Peyer's patch (tissue), 4 donors: ENCODE results near the gene MNAT1.
"Not testable (repeated sequence)": the region's sequence is repeated elsewhere in the genome, so short reads cannot be mapped to it uniquely, and the experiment has no call there.

ENCODE experiments used
- POLR2A ChIP-seq, 2 donors: fragments of 450-650 bp; IDR thresholded peaks; one replicate each; pipeline ENCODE4 v1.5.1; 2017; ENCODE audit warnings: antibody characterized with exemption in 2 of 2, mild to moderate bottlenecking in 2 of 2, moderate library complexity in 2 of 2
- TF ChIP-seq, protein P1 (sequence below), 6 experiments: fragments of 450-650 bp in 4 of 6; fragments of 200-600 bp in 2 of 6; sonication (generic) in 1 of 6; IDR thresholded peaks; one replicate each; pipeline ENCODE4 v1.5.1; 2017 to 2019; ENCODE audit warnings: antibody characterized with exemption in 6 of 6, mild to moderate bottlenecking in 3 of 6, moderate library complexity in 1 of 6

DNA sequence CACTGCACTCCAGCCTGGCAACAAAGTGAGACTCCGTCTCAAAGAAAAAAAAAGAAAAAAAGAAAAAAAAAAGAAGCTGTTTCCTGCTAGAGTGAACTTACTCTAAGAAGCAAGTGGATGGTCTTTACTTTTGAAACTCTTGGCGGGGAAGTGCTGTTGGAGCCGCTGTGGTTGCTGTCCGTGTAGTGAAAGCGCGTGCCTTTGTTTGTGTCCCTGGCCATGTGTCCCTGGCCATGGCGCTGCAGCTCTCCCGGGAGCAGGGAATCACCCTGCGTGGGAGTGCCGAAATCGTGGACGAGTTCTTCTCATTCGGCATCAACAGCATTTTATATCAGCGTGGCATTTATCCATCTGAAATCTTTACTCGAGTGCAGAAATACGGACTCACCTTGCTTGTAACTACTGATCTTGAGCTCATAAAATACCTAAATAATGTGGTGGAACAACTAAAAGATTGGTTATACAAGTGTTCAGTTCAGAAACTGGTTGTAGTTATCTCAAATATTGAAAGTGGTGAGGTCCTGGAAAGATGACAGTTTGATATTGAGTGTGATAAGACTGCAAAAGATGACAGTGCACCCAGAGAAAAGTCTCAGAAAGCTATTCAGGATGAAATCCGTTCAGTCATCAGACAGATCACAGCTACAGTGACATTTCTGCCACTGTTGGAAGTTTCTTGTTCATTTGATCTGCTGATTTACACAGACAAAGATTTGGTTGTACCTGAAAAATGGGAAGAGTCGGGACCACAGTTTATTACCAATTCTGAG, 45.4 kb downstream of the MNAT1 start:
- not testable (repeated sequence) for TF ChIP-seq POLR2A (IDR thresholded peaks at IDR 0.05)
- TF ChIP-seq, protein P1, sequence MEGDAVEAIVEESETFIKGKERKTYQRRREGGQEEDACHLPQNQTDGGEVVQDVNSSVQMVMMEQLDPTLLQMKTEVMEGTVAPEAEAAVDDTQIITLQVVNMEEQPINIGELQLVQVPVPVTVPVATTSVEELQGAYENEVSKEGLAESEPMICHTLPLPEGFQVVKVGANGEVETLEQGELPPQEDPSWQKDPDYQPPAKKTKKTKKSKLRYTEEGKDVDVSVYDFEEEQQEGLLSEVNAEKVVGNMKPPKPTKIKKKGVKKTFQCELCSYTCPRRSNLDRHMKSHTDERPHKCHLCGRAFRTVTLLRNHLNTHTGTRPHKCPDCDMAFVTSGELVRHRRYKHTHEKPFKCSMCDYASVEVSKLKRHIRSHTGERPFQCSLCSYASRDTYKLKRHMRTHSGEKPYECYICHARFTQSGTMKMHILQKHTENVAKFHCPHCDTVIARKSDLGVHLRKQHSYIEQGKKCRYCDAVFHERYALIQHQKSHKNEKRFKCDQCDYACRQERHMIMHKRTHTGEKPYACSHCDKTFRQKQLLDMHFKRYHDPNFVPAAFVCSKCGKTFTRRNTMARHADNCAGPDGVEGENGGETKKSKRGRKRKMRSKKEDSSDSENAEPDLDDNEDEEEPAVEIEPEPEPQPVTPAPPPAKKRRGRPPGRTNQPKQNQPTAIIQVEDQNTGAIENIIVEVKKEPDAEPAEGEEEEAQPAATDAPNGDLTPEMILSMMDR (IDR thresholded peaks at IDR 0.05), result not testable (repeated sequence)
